ENCODE measurements around the gene CRACR2A.

- no peak for TF ChIP-seq CTCF (IDR thresholded peaks at IDR 0.05 in 4 of 5, conservative IDR thresholded peaks at IDR 0.05 in 1 of 5)
- TF ChIP-seq POLR2A (IDR thresholded peaks at IDR 0.05): no peak
Observed at GRCh38 chr12:3753544-3754284, 805 bp upstream of the CRACR2A start.
